ENCODE data around the gene DLG4.

The DLG4 gene

DNA sequence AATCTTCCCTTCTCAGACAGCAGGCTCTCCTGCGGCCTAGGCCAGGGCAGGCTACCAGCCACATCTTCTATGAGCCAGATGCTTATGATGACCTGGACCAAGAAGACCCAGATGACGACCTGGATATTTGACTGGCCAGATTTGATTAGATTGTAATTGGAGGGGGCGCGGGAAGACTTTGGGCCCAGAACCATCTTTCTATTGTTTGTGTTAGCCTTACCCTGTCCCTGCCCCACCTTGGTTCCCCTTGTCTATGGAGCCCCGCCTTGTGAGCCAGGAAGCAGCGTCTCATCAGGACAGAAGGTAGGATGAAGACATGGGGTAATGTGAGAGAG is 39.9 kb upstream of the DLG4 start:
- no peaks in the 10 kb centered on the region for H3K36me3 ChIP-seq (ENCODE audit: control insufficient read depth, insufficient read depth, low read length)
- no peaks in the 10 kb centered on the region for H3K9me3 ChIP-seq (ENCODE audit: control insufficient read depth, low read length)
- H3K4me1 ChIP-seq, result peaks cover 15% of the 10 kb centered on the region
- no peak overlapping the region for H3K27ac ChIP-seq
- H2AFZ ChIP-seq, result no peak overlapping the region
- H3K4me3 ChIP-seq (ENCODE audit: low read depth, low read length), result no peak overlapping the region
- H3K79me2 ChIP-seq, result peaks cover 11% of the 10 kb centered on the region
- no peak overlapping the region for H3K4me2 ChIP-seq (ENCODE audit: low read length)
- H3K9ac ChIP-seq, result no peak overlapping the region
- TF ChIP-seq, protein P1, sequence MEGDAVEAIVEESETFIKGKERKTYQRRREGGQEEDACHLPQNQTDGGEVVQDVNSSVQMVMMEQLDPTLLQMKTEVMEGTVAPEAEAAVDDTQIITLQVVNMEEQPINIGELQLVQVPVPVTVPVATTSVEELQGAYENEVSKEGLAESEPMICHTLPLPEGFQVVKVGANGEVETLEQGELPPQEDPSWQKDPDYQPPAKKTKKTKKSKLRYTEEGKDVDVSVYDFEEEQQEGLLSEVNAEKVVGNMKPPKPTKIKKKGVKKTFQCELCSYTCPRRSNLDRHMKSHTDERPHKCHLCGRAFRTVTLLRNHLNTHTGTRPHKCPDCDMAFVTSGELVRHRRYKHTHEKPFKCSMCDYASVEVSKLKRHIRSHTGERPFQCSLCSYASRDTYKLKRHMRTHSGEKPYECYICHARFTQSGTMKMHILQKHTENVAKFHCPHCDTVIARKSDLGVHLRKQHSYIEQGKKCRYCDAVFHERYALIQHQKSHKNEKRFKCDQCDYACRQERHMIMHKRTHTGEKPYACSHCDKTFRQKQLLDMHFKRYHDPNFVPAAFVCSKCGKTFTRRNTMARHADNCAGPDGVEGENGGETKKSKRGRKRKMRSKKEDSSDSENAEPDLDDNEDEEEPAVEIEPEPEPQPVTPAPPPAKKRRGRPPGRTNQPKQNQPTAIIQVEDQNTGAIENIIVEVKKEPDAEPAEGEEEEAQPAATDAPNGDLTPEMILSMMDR (IDR thresholded peaks at IDR 0.05), result no peak
- no peaks in the 10 kb centered on the region for H3K27me3 ChIP-seq (ENCODE audit: control insufficient read depth, insufficient read depth, low read length)

DNA sequence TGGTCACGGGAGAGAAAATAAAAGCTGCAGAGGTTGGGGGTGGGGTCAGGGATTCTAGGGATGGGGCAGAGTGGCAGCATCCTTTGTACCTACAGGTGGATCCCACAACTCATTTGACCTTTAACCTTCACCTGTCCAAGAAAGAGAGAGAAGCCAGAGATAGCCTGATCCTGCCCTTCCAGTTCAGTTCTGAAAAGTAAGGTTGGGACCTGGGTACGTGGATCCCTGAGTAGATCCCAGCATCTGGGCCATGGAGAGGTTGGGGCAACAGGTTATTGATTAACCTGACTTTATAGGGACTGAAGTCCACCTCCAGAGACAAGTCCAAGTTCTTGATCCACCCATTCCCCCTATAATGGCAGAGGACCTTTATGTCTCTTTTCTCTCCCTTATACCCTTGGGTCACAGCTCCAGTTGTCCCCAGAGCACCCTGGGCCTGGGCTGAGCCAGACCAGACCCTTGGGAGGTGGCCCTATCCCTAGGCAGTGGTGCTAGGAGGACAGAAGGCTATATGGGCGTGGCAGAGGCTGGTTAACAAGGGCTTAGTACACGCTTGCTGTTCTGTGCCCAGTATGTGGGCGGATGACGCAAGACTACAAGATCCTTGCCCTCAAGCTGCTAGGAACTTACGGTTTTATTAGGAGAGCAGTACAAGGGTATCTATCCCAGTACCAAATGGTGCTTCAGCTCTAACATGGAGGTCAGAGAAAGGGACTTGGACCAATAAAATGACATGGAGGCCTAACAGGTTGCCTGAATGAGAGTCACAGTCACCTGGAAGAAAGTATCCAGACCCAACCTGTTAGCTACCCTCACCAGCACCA is 39.3 kb upstream of the DLG4 start:
- no peak overlapping the region for H2AFZ ChIP-seq
- no peaks in the 10 kb centered on the region for H3K9me3 ChIP-seq (ENCODE audit: control insufficient read depth, low read length)
- H3K4me1 ChIP-seq, result peaks cover 15% of the 10 kb centered on the region
- no peak overlapping the region for H3K4me2 ChIP-seq (ENCODE audit: low read length)
- H3K36me3 ChIP-seq (ENCODE audit: control insufficient read depth, insufficient read depth, low read length), result no peaks in the 10 kb centered on the region
- TF ChIP-seq, protein P1 (IDR thresholded peaks at IDR 0.05), result no peak
- no peak overlapping the region for H3K9ac ChIP-seq
- H3K79me2 ChIP-seq, result peaks cover 14% of the 10 kb centered on the region
- no peak overlapping the region for H3K4me3 ChIP-seq (ENCODE audit: low read depth, low read length)
- no peak overlapping the region for H3K27ac ChIP-seq
- H3K27me3 ChIP-seq (ENCODE audit: control insufficient read depth, insufficient read depth, low read length), result no peaks in the 10 kb centered on the region

DNA sequence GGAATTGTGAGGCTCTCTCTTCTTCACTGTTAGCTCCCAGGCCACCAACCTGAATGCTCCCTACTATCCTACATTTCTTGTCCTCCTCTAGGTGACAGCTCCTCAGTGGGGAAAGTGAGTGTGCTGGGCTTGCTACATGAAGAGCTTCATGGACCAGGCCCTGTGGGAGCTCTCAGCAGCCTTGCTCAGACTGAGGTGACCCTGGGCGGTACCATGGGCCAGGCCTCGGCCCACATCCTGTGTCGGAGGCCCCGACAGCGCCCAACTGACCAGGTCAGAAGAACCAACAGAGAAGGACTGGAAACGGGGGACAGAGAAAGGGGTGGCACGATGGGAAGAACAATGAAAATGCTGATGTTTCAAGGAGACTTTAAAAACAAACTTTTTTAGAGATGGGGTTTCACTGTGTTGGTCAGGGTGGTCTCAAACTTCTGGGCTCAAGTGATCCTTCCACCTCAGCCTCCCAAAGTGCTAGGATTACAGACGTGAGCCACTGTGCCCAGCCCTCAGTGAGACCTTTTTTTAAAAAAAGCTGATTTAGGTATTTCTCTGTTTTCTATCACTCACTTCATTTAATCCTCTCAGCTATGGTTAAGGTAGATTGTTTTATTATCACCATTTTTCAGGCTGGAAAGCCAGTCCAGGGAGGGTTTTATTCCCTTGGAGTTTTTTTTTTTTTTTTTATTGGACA is 37.3 kb upstream of the DLG4 start:
- Histone ChIP-seq H3K9me3 (ENCODE audit: control insufficient read depth, low read length) (no peaks in the 10 kb centered on the region), H3K4me2 (ENCODE audit: low read length) (no peak overlapping the region), H3K4me3 (ENCODE audit: low read depth, low read length) (no peak overlapping the region), H3K36me3 (ENCODE audit: control insufficient read depth, insufficient read depth, low read length) (no peaks in the 10 kb centered on the region), H3K27ac (no peak overlapping the region), H3K79me2 (peaks cover 21% of the 10 kb centered on the region), H2AFZ (no peak overlapping the region), H3K9ac (no peak overlapping the region), H3K4me1 (peaks cover 11% of the 10 kb centered on the region), H3K27me3 (ENCODE audit: control insufficient read depth, insufficient read depth, low read length) (no peaks in the 10 kb centered on the region)
- TF ChIP-seq, protein P1 (IDR thresholded peaks at IDR 0.05), result no peak

- Histone ChIP-seq H3K27ac (no peak overlapping the region), H3K36me3 (ENCODE audit: control insufficient read depth, insufficient read depth, low read length) (no peaks in the 10 kb centered on the region), H3K9ac (no peak overlapping the region), H3K27me3 (ENCODE audit: control insufficient read depth, insufficient read depth, low read length) (no peaks in the 10 kb centered on the region), H3K9me3 (ENCODE audit: control insufficient read depth, low read length) (no peaks in the 10 kb centered on the region), H2AFZ (no peak overlapping the region), H3K4me1 (peaks cover 19% of the 10 kb centered on the region), H3K79me2 (peaks cover 30% of the 10 kb centered on the region), H3K4me3 (ENCODE audit: low read depth, low read length) (no peak overlapping the region), H3K4me2 (ENCODE audit: low read length) (no peak overlapping the region)
- TF ChIP-seq, protein P1 (IDR thresholded peaks at IDR 0.05), result no peak
These were observed 34.9 kb upstream of the DLG4 start for GRCh38 chr17:7254511-7254910.
